ENCODE results near the gene COG1.

COG1 gene

DNA sequence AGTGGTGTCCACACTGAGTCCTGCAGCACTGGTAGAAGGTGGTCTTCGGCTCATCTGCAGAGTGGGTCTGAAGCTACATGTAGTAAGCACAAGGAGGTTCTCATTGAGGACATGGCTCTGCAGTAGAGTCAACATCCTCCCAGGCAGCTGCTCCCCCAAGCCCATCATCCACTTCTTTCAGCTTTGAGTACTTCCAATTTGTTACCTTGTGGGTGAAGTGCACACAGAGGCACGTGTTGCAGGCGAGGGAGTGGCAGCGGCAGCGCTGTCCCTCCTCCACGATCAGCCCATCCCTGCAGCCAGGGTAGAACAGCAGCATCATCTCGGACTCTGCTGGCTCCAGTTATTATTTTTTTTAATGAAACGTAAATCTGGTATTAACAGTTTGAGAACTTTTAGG lies 29.8 kb upstream of the COG1 start:
- H4K20me1 ChIP-seq (ENCODE audit: insufficient read depth, low read length), result no peaks in the 10 kb centered on the region
- no peak overlapping the region for H3K4me2 ChIP-seq (ENCODE audit: low read depth, low read length)
- no peak for DNase-seq
- peaks cover 55% of the 10 kb centered on the region for H3K27me3 ChIP-seq (replicated peaks; ENCODE audit: insufficient read depth, low read length)
- no peaks in the 10 kb centered on the region for H3K36me3 ChIP-seq (replicated peaks; ENCODE audit: insufficient read depth, low read length)
- H2AFZ ChIP-seq (ENCODE audit: low read length), result no peak overlapping the region
- peaks cover 19% of the 10 kb centered on the region for H3K4me1 ChIP-seq (ENCODE audit: low read length)
- H3K9me2 ChIP-seq (replicated peaks; ENCODE audit: insufficient read depth, low read length), result no peaks in the 10 kb centered on the region
- H3K4me3 ChIP-seq (ENCODE audit: low read length), result no peak overlapping the region
- peaks cover 25% of the 10 kb centered on the region for H3F3A ChIP-seq (ENCODE audit: insufficient read depth, low read length)
- H3K9me3 ChIP-seq (replicated peaks; ENCODE audit: insufficient read depth, low read length), result no peaks in the 10 kb centered on the region
- no peak for TF ChIP-seq EZH2phosphoT487 (IDR thresholded peaks at IDR 0.05; ENCODE audit: low read length)
- TF ChIP-seq EZH2 (optimal IDR thresholded peaks at IDR 0.05; ENCODE audit: low read depth, low read length), result no peak
- TF ChIP-seq, protein P1, sequence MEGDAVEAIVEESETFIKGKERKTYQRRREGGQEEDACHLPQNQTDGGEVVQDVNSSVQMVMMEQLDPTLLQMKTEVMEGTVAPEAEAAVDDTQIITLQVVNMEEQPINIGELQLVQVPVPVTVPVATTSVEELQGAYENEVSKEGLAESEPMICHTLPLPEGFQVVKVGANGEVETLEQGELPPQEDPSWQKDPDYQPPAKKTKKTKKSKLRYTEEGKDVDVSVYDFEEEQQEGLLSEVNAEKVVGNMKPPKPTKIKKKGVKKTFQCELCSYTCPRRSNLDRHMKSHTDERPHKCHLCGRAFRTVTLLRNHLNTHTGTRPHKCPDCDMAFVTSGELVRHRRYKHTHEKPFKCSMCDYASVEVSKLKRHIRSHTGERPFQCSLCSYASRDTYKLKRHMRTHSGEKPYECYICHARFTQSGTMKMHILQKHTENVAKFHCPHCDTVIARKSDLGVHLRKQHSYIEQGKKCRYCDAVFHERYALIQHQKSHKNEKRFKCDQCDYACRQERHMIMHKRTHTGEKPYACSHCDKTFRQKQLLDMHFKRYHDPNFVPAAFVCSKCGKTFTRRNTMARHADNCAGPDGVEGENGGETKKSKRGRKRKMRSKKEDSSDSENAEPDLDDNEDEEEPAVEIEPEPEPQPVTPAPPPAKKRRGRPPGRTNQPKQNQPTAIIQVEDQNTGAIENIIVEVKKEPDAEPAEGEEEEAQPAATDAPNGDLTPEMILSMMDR (IDR thresholded peaks at IDR 0.05; ENCODE audit: low read length), result no peak
- H3K9ac ChIP-seq (ENCODE audit: low read length), result no peak overlapping the region
- no peaks in the 10 kb centered on the region for H3K79me2 ChIP-seq (ENCODE audit: low read length)
- no peak overlapping the region for H3K27ac ChIP-seq (ENCODE audit: low read length)

DNA sequence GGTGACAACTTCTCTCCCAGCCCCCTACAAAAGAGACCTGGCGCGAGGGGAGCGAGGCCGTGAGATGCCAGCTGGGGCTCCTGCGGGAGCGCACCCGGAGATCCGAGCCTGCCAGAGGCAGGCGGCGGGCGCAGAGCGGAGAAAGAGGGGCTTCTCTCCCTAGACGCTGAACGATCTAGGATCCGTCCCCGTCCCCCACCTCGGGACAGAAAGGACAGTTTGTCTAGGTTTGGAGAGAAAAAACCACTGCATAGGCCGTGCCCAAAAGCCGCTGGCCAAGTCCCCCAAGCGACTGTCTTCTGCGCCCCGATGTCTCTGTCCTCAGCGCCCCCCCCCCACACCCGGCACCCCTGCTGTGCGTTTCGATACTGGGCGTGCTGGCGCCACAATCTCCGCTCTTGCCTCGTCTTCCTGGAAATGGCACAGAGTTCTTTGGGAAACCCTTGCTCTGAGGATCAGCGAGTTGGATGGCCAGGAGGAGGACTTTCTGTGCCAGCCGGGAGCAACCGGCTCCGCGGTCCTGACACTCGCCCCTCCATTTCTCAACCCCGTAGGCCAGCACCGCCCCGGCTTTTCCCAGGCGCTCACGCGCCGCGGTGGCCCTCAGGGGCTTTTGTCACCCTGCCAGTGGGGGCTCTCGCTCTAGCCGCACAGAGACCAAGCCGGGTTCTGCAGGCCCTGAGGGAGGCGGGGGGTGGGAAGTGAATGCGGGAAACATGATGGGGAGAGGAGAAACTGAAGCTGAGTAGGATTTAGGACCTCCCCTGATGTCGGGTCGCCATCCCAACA lies 27.0 kb upstream of the COG1 start:
- Histone ChIP-seq H3K9ac (ENCODE audit: low read length) (peak overlapping the region; percentile 31; the same call in 1 of the 2 replicates), H4K20me1 (ENCODE audit: insufficient read depth, low read length) (no peaks in the 10 kb centered on the region), H3K4me1 (ENCODE audit: low read length) (peaks cover 28% of the 10 kb centered on the region), H3K27me3 (replicated peaks; ENCODE audit: insufficient read depth, low read length) (peaks cover 53% of the 10 kb centered on the region), H3K4me3 (ENCODE audit: low read length) (peak overlapping the region; percentile 41), H2AFZ (ENCODE audit: low read length) (0 out of 2 replicates have a peak overlapping the region, but pooled peaks have one; percentile 32), H3K79me2 (ENCODE audit: low read length) (no peaks in the 10 kb centered on the region), H3K4me2 (ENCODE audit: low read depth, low read length) (peak overlapping the region; percentile 75), H3K27ac (ENCODE audit: low read length) (no peak overlapping the region), H3K9me2 (replicated peaks; ENCODE audit: insufficient read depth, low read length) (no peaks in the 10 kb centered on the region), H3F3A (ENCODE audit: insufficient read depth, low read length) (peaks cover 27% of the 10 kb centered on the region), H3K36me3 (replicated peaks; ENCODE audit: insufficient read depth, low read length) (no peaks in the 10 kb centered on the region), H3K9me3 (replicated peaks; ENCODE audit: insufficient read depth, low read length) (no peaks in the 10 kb centered on the region)
- TF ChIP-seq, protein P1 (IDR thresholded peaks at IDR 0.05; ENCODE audit: low read length), result no peak
- peak; percentile 79 for TF ChIP-seq EZH2 (optimal IDR thresholded peaks at IDR 0.05; ENCODE audit: low read depth, low read length)
- TF ChIP-seq EZH2phosphoT487 (IDR thresholded peaks at IDR 0.05; ENCODE audit: low read length), result no peak
- no peak for DNase-seq

DNA sequence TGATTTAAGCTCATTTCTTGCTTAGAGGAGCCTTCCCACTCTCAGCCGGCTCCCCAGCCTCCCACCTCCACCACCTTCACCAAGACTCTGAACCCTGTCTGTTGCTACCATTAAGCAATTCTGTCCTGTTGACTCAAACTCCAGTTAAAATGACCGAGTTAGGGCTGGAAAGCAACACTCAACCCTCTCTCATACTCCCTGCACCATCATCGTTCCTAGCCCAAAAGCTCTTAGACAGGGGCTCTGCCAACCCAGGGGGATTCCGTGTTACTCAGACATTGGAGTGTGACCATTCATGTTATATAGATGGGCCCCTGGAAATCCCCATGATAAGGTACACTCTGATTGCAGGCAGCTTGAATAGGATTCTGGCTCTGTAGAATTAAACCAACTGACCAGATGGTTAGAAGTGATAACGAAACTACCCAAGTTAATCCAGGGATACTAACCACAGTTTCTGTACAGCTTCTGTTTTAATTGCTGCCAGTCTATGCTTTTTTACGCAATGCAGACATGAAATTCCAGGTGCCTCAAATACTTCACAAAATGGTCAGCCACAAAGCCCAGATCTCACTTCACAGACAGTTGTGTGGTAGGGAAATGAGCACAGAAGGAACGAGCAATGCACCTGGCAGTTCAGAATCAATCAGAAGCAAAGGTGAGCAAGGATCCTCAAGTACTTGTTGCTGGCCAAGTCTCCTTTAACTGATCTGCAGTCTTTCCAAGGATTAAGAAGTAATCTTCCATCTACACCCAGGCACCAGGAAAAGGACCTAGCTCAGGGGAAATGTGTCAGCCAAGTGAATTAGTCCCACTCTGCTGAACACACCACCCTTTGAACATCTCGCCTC lies 25.9 kb upstream of the COG1 start:
- H3K9ac ChIP-seq (ENCODE audit: low read length), result peak overlapping the region; percentile 17; the same call in 1 of the 2 replicates
- peak; percentile 92 for DNase-seq
- peaks cover 28% of the 10 kb centered on the region for H3K4me1 ChIP-seq (ENCODE audit: low read length)
- no peaks in the 10 kb centered on the region for H3K36me3 ChIP-seq (replicated peaks; ENCODE audit: insufficient read depth, low read length)
- H3K27me3 ChIP-seq (replicated peaks; ENCODE audit: insufficient read depth, low read length), result peaks cover 45% of the 10 kb centered on the region
- H3K4me2 ChIP-seq (ENCODE audit: low read depth, low read length), result peak overlapping the region; percentile 75
- H3K4me3 ChIP-seq (ENCODE audit: low read length), result peak overlapping the region; percentile 41
- no peaks in the 10 kb centered on the region for H3K79me2 ChIP-seq (ENCODE audit: low read length)
- H3F3A ChIP-seq (ENCODE audit: insufficient read depth, low read length), result peaks cover 27% of the 10 kb centered on the region
- no peak for TF ChIP-seq EZH2 (optimal IDR thresholded peaks at IDR 0.05; ENCODE audit: low read depth, low read length)
- TF ChIP-seq EZH2phosphoT487 (IDR thresholded peaks at IDR 0.05; ENCODE audit: low read length), result no peak
- TF ChIP-seq, protein P1 (IDR thresholded peaks at IDR 0.05; ENCODE audit: low read length), result no peak
- no peaks in the 10 kb centered on the region for H4K20me1 ChIP-seq (ENCODE audit: insufficient read depth, low read length)
- H2AFZ ChIP-seq (ENCODE audit: low read length), result no peak overlapping the region
- peak overlapping the region; percentile 60; the same call in 1 of the 2 replicates for H3K27ac ChIP-seq (ENCODE audit: low read length)
- H3K9me3 ChIP-seq (replicated peaks; ENCODE audit: insufficient read depth, low read length), result no peaks in the 10 kb centered on the region
- H3K9me2 ChIP-seq (replicated peaks; ENCODE audit: insufficient read depth, low read length), result no peaks in the 10 kb centered on the region
